Measurements from ENCODE around the gene IFNL3. TPM values are rescaled to one million over a fixed set of nuclear protein-coding genes. Genes with fewer than 3 reads are reported as not detected.

The IFNL3 gene
- total and polyA plus RNA-seq, 9 of the 15 experiments (the other 6 are each of a cell fraction or from before 2014, with no cell fraction given): not detected

DNA sequence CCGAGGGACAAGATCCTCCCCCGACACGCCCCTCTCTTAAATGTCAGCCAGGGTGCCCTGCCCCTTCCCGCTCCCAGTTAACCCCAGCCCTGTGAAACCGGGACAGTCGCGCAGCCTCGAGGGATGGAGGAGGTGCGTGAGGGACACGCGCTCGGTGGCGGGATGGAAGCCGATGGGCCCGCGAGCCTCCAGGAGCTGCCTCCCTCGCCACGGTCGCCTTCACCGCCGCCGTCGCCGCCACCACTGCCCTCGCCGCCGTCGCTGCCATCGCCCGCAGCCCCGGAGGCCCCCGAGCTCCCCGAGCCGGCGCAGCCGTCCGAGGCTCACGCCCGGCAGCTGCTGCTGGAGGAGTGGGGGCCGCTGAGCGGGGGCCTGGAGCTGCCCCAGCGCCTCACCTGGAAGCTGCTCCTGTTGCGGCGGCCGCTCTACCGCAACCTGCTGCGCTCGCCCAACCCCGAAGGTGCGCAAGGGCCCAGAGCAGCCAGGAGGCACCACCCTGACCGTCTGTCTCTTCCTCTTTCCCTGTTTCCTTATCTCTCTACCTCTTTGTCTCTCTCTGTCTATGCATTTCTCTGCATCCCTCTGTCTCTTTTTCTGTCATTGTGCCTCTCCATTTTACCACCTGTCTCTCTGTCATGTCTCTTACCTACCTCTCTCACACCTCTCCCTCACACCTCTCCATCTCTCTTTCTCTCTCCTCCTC is 47.8 kb downstream of the IFNL3 start, which contains the start of gene NCCRP1 (continued):
- TF ChIP-seq, protein P1, sequence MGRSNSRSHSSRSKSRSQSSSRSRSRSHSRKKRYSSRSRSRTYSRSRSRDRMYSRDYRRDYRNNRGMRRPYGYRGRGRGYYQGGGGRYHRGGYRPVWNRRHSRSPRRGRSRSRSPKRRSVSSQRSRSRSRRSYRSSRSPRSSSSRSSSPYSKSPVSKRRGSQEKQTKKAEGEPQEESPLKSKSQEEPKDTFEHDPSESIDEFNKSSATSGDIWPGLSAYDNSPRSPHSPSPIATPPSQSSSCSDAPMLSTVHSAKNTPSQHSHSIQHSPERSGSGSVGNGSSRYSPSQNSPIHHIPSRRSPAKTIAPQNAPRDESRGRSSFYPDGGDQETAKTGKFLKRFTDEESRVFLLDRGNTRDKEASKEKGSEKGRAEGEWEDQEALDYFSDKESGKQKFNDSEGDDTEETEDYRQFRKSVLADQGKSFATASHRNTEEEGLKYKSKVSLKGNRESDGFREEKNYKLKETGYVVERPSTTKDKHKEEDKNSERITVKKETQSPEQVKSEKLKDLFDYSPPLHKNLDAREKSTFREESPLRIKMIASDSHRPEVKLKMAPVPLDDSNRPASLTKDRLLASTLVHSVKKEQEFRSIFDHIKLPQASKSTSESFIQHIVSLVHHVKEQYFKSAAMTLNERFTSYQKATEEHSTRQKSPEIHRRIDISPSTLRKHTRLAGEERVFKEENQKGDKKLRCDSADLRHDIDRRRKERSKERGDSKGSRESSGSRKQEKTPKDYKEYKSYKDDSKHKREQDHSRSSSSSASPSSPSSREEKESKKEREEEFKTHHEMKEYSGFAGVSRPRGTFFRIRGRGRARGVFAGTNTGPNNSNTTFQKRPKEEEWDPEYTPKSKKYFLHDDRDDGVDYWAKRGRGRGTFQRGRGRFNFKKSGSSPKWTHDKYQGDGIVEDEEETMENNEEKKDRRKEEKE (IDR thresholded peaks at IDR 0.05; ENCODE audit: borderline replicate concordance in 1 of 2, control insufficient read depth in 1 of 2, low read depth in 2 of 2, low read length in 1 of 2): no peak
- no peak for TF ChIP-seq U2AF2 (optimal IDR thresholded peaks at IDR 0.05; ENCODE audit: low read depth, low read length)
- TF ChIP-seq NR3C1 (CRISPR knock-in tag; IDR thresholded peaks at IDR 0.05): 0 out of 2 replicates have a peak, but pooled peaks have one; percentile 33
- no peak for TF ChIP-seq POLR2A (conservative IDR thresholded peaks at IDR 0.05)
- no peak for TF ChIP-seq NCOA1 (IDR thresholded peaks at IDR 0.05; ENCODE audit: low read depth)
- no peak for TF ChIP-seq CBFA2T2 (conservative IDR thresholded peaks at IDR 0.05)
- no peak for TF ChIP-seq ZNF133 (CRISPR knock-in tag; IDR thresholded peaks at IDR 0.05)
- TF ChIP-seq TEAD2 (tag; IDR thresholded peaks at IDR 0.05): no peak
- TF ChIP-seq POLR2B (IDR thresholded peaks at IDR 0.05; ENCODE audit: low read depth, partially characterized antibody): no peak
- TF ChIP-seq CAMTA2 (CRISPR knock-in tag; conservative IDR thresholded peaks at IDR 0.05): no peak
- no peak for TF ChIP-seq HEY1 (CRISPR knock-in tag; IDR thresholded peaks at IDR 0.05; ENCODE audit: borderline replicate concordance)
- TF ChIP-seq POLR3A (IDR thresholded peaks at IDR 0.05; ENCODE audit: borderline replicate concordance, extremely low read depth, insufficient read depth, insufficient read length): no peak
- no peak for TF ChIP-seq DMBX1 (CRISPR knock-in tag; IDR thresholded peaks at IDR 0.05; ENCODE audit: borderline replicate concordance)
- no peak for TF ChIP-seq SREBF2 (CRISPR knock-in tag; IDR thresholded peaks at IDR 0.05)
- TF ChIP-seq RUNX1 (IDR thresholded peaks at IDR 0.05; ENCODE audit: low read depth): no peak
- TF ChIP-seq ZEB2 (IDR thresholded peaks at IDR 0.05): peak; percentile 50; the same call in 1 of the 2 replicates
- no peak for TF ChIP-seq JUND (IDR thresholded peaks at IDR 0.05; ENCODE audit: borderline replicate concordance, low read depth, low read length)
- TF ChIP-seq JUND (tag; IDR thresholded peaks at IDR 0.05; ENCODE audit: borderline replicate concordance, low read depth, low read length): no peak
- no peak for TF ChIP-seq SRF (CRISPR knock-in tag; IDR thresholded peaks at IDR 0.05)
- no peak for TF ChIP-seq MCM5 (IDR thresholded peaks at IDR 0.05; ENCODE audit: low read depth)
- no peak for TF ChIP-seq IFI16 (CRISPR knock-in tag; IDR thresholded peaks at IDR 0.05)
- TF ChIP-seq KAT2B (IDR thresholded peaks at IDR 0.05; ENCODE audit: low read depth, low read length): no peak
- no peak for TF ChIP-seq HNRNPH1 (optimal IDR thresholded peaks at IDR 0.05; ENCODE audit: low read depth, low read length)
- no peak for TF ChIP-seq RBFOX2 (IDR thresholded peaks at IDR 0.05; ENCODE audit: low read depth, low read length)
- TF ChIP-seq, protein P2, sequence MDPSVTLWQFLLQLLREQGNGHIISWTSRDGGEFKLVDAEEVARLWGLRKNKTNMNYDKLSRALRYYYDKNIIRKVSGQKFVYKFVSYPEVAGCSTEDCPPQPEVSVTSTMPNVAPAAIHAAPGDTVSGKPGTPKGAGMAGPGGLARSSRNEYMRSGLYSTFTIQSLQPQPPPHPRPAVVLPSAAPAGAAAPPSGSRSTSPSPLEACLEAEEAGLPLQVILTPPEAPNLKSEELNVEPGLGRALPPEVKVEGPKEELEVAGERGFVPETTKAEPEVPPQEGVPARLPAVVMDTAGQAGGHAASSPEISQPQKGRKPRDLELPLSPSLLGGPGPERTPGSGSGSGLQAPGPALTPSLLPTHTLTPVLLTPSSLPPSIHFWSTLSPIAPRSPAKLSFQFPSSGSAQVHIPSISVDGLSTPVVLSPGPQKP (CRISPR knock-in tag; IDR thresholded peaks at IDR 0.05): no peak
- TF ChIP-seq MYBL2 (IDR thresholded peaks at IDR 0.05; ENCODE audit: low read depth): no peak
- TF ChIP-seq MYBL2 (CRISPR knock-in tag; IDR thresholded peaks at IDR 0.05; ENCODE audit: borderline replicate concordance): no peak
